PC-3 (cell line): Measurements from ENCODE around the gene GNL2. TPM values are rescaled to one million over a fixed set of nuclear protein-coding genes. Genes with fewer than 3 reads are reported as not detected.

ENCODE experiments used
- ATAC-seq: fragments of 200-7000 bp; cut with Tn5 transposase; 2 replicates; pipeline ENCODE4 v1.9.1; 2020; ENCODE audit warnings: mild to moderate bottlenecking, moderate library complexity
- BruUV-seq: library from RNA; stranded (reverse); fragments of 400-500 nt; replicated peaks from 2 replicates; lab custom pipeline; 2021; lab: Mats Ljungman, UMichigan
- CTCF ChIA-PET: fragments of 300-600 bp; sonication (Branson Sonifier 250); formaldehyde crosslinking; loops from one replicate; lab custom pipeline; 2022; ENCODE audit warnings: antibody characterized with exemption; lab: Charles Lee
- POLR2A ChIA-PET: fragments of 300-600 bp; sonication (Branson Sonifier 250); formaldehyde crosslinking; loops from one replicate; lab custom pipeline; 2022; ENCODE audit warnings: antibody characterized with exemption; ENCODE audit not compliant: unreplicated experiment; lab: Charles Lee
- DNase-seq: peaks from one replicate; pipeline ENCODE4 v3.0.0-alpha.2; 2015
- H2AFZ ChIP-seq: fragments of 300-600 bp; sonication (generic); 2 replicates; pipeline ENCODE4 v1.6.0; 2016; ENCODE audit warnings: antibody characterized with exemption, low read length
- H3F3A ChIP-seq: fragments of 300-600 bp; sonication (generic); one replicate; pipeline ENCODE4 v1.6.0; 2017; ENCODE audit warnings: antibody characterized with exemption, low read length, control low read depth, mild to moderate bottlenecking; ENCODE audit not compliant: unreplicated experiment
- H3K27ac ChIP-seq: fragments of 300-600 bp; sonication (generic); 2 replicates; pipeline ENCODE4 v1.5.1; 2016; ENCODE audit warnings: mild to moderate bottlenecking, low read length
- H3K27me3 ChIP-seq: fragments of 300-600 bp; sonication (generic); 2 replicates; pipeline ENCODE4 v1.6.1; 2016; ENCODE audit warnings: low read length, mixed read lengths
- H3K36me3 ChIP-seq: fragments of 300-600 bp; sonication (generic); 2 replicates; pipeline ENCODE4 v1.6.1; 2016; ENCODE audit warnings: low read depth, mixed run types, low read length, mixed read lengths
- H3K4me1 ChIP-seq: fragments of 300-600 bp; sonication (generic); 2 replicates; pipeline ENCODE4 v1.5.1; 2016; ENCODE audit warnings: low read length; ENCODE audit not compliant: insufficient read depth
- H3K4me2 ChIP-seq: fragments of 300-600 bp; sonication (generic); 2 replicates; pipeline ENCODE4 v1.6.0; 2016; ENCODE audit warnings: low read length
- H3K4me3 ChIP-seq: fragments of 300-600 bp; sonication (generic); 2 replicates; pipeline ENCODE4 v1.5.1; 2016; ENCODE audit warnings: mild to moderate bottlenecking, low read length, mixed read lengths
- H3K79me2 ChIP-seq: fragments of 300-600 bp; sonication (generic); 2 replicates; pipeline ENCODE4 v1.6.1; 2017; ENCODE audit warnings: low read length, mixed read lengths
- H3K9ac ChIP-seq: fragments of 300-600 bp; sonication (generic); 2 replicates; pipeline ENCODE4 v1.6.0; 2016; ENCODE audit warnings: mild to moderate bottlenecking, low read length
- H3K9me2 ChIP-seq: fragments of 300-600 bp; sonication (generic); replicated peaks from 2 replicates; pipeline ENCODE4 v1.6.1; 2016; ENCODE audit warnings: mixed run types, low read length, mixed read lengths
- H3K9me3 ChIP-seq: fragments of 300-600 bp; sonication (generic); 2 replicates; pipeline ENCODE4 v1.6.1; 2016; ENCODE audit warnings: low read length, mixed read lengths
- H4K20me1 ChIP-seq: fragments of 300-600 bp; sonication (generic); 2 replicates; pipeline ENCODE4 v1.6.1; 2016; ENCODE audit warnings: low read length, mixed read lengths
- EZH2 ChIP-seq: fragments of 300-600 bp; sonication (generic); IDR thresholded peaks from one replicate; pipeline ENCODE4 v1.6.1; 2017; ENCODE audit warnings: antibody characterized with exemption, mild to moderate bottlenecking, low read length; ENCODE audit not compliant: unreplicated experiment
- EZH2phosphoT487 ChIP-seq: fragments of 300-600 bp; sonication (generic); IDR thresholded peaks from 2 replicates; pipeline ENCODE4 v1.6.1; 2018; ENCODE audit warnings: mild to moderate bottlenecking, antibody characterized with exemption, low read length, borderline replicate concordance
- intact Hi-C: fragments of 100-400 bp; cut with micrococcal nuclease; formaldehyde crosslinking; loops from 2 replicates; pipeline ENCODE4 v1.9.0; 2023
- total RNA-seq: library from RNA; depleted of rRNA; stranded (reverse); fragments of >200 nt; gene quantifications from 2 replicates; pipeline ENCODE4 v1.2.3, GENCODE V29; 2014
- TF ChIP-seq, protein P1 (sequence below): fragments of 300-600 bp; sonication (generic); conservative IDR thresholded peaks from 2 replicates; pipeline ENCODE4 v1.5.1; 2017; ENCODE audit warnings: antibody characterized with exemption, low read depth, mild to moderate bottlenecking, low read length

The GNL2 gene
- total RNA-seq, 1 experiment from 2014 or later, result 93.4 TPM

DNA sequence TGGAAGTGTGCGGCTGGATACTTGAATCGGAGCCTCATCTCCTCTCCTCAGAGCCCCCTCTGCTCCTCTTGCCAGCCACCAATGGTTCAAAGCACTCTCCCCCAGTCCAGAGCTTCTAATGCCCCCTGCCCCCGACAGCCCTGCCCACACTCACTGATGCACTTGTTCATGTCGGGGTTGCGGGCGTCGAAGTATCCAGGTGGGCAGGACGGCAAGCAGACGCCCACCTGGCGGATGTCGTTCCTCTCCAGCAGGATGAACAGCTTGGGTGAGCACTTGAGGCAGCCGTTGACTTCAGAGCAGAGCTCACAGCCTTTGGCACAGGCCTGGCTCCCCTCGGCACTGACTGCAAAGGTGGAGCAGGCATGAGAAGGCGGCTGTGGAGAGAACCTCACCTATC is 20.6 kb upstream of the GNL2 start:
- H3K4me2 ChIP-seq, result no peak overlapping the region
- H3F3A ChIP-seq, result no peaks in the 10 kb centered on the region
- BruUV-seq, result no TSS peak
- H3K36me3 ChIP-seq, result no peaks in the 10 kb centered on the region
- CTCF ChIA-PET, result interaction anchor here (0.5 kb wide), 1 partner anchor 13 kb away, joined by 6 read pairs; no protein-coding TSS in a partner anchor
- intact Hi-C loops, result no loop called here
- POLR2A ChIA-PET, result no interaction called here
- DNase-seq (no peak), ATAC-seq (no peak)
- H4K20me1 ChIP-seq, result no peaks in the 10 kb centered on the region
- H3K9me2 ChIP-seq, result no peaks in the 10 kb centered on the region
- H3K9ac ChIP-seq, result no peak overlapping the region
- H3K27ac ChIP-seq, result no peak overlapping the region
- H3K79me2 ChIP-seq, result no peaks in the 10 kb centered on the region
- TF ChIP-seq, protein P1, sequence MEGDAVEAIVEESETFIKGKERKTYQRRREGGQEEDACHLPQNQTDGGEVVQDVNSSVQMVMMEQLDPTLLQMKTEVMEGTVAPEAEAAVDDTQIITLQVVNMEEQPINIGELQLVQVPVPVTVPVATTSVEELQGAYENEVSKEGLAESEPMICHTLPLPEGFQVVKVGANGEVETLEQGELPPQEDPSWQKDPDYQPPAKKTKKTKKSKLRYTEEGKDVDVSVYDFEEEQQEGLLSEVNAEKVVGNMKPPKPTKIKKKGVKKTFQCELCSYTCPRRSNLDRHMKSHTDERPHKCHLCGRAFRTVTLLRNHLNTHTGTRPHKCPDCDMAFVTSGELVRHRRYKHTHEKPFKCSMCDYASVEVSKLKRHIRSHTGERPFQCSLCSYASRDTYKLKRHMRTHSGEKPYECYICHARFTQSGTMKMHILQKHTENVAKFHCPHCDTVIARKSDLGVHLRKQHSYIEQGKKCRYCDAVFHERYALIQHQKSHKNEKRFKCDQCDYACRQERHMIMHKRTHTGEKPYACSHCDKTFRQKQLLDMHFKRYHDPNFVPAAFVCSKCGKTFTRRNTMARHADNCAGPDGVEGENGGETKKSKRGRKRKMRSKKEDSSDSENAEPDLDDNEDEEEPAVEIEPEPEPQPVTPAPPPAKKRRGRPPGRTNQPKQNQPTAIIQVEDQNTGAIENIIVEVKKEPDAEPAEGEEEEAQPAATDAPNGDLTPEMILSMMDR, result no peak
- TF ChIP-seq EZH2 (no peak), EZH2phosphoT487 (no peak)
- no peak overlapping the region for H3K4me3 ChIP-seq
- peaks cover 66% of the 10 kb centered on the region for H3K27me3 ChIP-seq
- no peak overlapping the region for H2AFZ ChIP-seq
- no peaks in the 10 kb centered on the region for H3K4me1 ChIP-seq
- no peaks in the 10 kb centered on the region for H3K9me3 ChIP-seq

DNA sequence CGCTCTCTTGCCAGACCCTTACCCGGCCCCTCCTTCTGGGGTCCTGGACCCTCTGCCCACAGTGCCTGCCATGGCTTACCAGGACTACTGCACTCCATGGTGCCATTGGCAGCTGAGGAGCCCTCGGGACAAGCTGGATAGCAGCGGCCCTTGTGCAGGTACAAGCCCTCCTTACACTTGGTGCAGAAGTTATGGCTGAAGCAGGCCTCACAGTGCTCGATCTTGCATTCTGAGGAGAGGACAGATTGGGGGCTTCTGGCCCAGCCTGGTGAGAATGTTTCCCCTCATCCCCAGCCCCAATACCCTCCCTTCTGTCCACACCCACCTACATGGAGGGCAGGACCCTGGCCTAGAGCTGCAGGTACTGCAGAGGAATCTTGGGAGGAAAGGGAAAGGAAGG is 18.4 kb upstream of the GNL2 start:
- no TSS peak for BruUV-seq
- H4K20me1 ChIP-seq, result no peaks in the 10 kb centered on the region
- TF ChIP-seq EZH2phosphoT487, result no peak
- no peak for TF ChIP-seq EZH2
- TF ChIP-seq, protein P1, result no peak
- H3K9me3 ChIP-seq, result no peaks in the 10 kb centered on the region
- ChIA-PET POLR2A (no interaction called here), CTCF (no interaction called here)
- no peak overlapping the region for H3K4me2 ChIP-seq
- no peak overlapping the region for H3K27ac ChIP-seq
- H3K9ac ChIP-seq, result no peak overlapping the region
- H3K36me3 ChIP-seq, result no peaks in the 10 kb centered on the region
- no peaks in the 10 kb centered on the region for H3K9me2 ChIP-seq
- H3K79me2 ChIP-seq, result no peaks in the 10 kb centered on the region
- H2AFZ ChIP-seq, result no peak overlapping the region
- H3K4me1 ChIP-seq, result no peaks in the 10 kb centered on the region
- no peak for DNase-seq
- no peak overlapping the region for H3K4me3 ChIP-seq
- ATAC-seq, result no peak
- H3F3A ChIP-seq, result no peaks in the 10 kb centered on the region
- intact Hi-C loops, result no loop called here
- peaks cover 72% of the 10 kb centered on the region for H3K27me3 ChIP-seq

DNA sequence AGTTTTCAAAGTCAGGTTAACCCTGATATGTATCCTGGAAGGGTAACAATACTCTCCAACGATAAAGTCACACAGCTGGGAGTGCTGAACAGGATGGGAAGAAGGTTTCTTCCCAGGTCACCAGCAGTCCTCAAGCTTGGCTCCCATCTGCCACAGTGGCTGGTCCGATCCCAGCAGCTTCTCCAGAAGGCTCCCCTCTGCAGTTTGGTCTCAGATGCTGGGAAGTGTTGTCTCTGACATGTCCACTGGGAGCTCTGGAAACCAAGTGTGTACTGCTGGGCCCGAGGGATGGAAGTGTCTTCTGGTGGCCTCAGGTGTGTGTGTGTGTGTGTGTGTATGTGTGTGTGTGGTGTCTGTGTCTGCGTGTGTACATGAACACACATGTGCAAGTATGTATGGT is 16.4 kb upstream of the GNL2 start:
- Histone ChIP-seq H3K9me2 (no peaks in the 10 kb centered on the region), H3K9me3 (no peaks in the 10 kb centered on the region), H3K9ac (no peak overlapping the region), H3K4me2 (no peak overlapping the region), H3K79me2 (no peaks in the 10 kb centered on the region), H3K27ac (no peak overlapping the region), H4K20me1 (no peaks in the 10 kb centered on the region), H3K36me3 (no peaks in the 10 kb centered on the region), H3F3A (no peaks in the 10 kb centered on the region), H3K4me1 (no peaks in the 10 kb centered on the region), H3K4me3 (no peak overlapping the region), H3K27me3 (peaks cover 79% of the 10 kb centered on the region), H2AFZ (no peak overlapping the region)
- CTCF ChIA-PET, result no interaction called here
- no peak for DNase-seq
- POLR2A ChIA-PET, result no interaction called here
- ATAC-seq, result no peak
- TF ChIP-seq, protein P1, result no peak
- TF ChIP-seq EZH2phosphoT487 (no peak), EZH2 (no peak)
- BruUV-seq, result no TSS peak
- intact Hi-C loops, result no loop called here
